ACHN (cell line): ENCODE measurements around the gene TXNDC11.

ENCODE experiments used
- DNase-seq: peaks from one replicate; pipeline ENCODE4 v3.0.0-alpha.2; 2015
- in situ Hi-C: cut with HindIII; loops from 2 replicates; pipeline ENCODE4 v1.10.0; 2017; ENCODE audit warnings: low sequenced_read_pairs, low pct_ligation_motif_present, low pct_unique_long_range_greater_than_20kb

The TXNDC11 gene

DNA sequence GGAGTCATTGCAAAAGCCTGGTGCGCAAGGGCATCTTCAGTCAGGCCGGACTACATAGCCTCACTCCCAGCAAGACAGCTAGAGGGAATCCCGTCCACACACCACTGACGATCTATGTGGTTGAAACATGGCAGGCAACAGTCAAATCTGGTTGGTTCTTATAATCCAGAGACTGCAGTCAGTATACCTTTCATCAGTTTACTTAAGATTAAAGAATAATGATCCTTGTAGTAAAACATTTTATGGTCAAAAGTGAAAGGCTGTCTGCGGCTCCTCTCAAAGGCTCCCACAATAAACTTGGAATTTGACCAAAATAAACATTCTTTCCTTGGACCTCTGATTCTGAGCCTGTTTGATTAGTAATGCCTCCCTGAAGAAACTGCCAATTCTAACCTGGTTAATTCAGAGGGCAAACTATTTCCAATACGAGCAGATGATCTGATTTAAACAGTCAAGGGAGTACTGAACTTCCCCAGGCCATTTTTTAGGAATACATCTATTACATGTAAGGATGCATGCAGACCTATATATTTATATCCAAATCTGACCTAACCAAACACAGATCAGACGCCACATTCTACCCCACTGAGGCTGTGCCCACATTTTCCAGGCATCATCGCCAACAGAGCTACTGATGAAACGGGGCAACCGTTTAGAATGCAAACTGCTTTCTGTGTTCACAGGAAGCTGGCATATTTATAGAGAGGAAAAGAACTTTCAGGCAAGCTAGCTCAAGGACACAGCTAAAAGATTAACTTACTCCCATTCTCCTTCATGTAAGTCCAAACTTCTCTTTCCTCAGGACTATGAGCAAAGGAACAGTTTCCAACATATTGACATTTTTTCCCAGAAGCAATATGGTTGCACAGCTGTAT, 15.3 kb upstream of the TXNDC11 start:
- peak; percentile 94 for DNase-seq
- in situ Hi-C loops: no loop called here

DNA sequence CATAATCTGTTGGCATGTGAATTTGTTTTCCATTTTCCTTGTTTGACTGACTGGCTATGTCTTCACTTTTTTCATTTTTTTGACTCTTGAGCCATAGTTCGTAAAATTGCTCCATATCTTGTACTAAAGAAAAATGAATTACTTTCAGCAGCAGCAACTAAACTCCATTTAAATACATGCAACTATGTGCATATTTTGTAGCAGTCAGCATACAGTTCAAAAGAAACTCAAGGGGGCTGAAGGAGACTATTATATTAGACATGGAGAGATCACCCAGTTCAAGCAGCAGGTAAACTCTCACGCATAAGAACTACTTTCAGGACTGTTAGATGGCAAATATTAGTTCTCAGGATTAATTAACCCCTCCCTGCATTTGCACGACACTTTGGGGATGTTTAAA, 13.6 kb upstream of the TXNDC11 start:
- in situ Hi-C loops: no loop called here
- no peak for DNase-seq

DNA sequence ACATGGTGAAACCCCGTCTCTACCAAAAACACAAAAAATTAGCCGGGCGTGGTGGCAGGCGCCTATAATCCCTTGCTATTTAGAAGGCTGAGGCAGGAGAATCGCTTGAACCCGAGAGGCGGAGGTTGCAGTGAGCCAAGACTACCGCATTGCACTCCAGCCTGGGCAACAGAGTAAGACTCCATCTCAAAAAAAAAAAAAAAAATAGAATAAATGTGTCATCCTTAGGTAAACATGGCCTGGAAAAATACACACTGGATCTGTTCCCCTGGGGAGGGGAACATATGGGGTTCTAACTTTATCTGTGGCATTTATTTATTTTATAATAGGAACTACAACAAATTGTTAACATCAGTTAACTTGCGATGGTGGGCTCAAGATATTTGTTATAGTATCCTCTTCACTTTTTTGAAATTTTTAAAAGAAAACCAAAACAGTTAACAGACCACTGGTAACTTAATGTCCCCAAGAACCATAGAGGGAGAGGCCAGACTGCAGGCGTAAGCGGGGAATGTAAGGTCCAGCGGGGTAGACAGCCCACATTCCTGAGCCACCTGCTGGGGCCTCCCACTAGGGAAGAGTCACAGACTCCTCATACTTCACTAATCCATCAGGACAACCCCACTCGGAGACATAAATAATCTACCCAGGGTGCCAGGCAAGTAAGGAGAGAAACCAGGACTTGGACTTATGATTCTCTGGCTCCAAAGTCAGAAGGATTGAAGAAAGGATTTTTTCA, 12.5 kb upstream of the TXNDC11 start:
- in situ Hi-C loops: no loop called here
- DNase-seq: peak; percentile 39

DNA sequence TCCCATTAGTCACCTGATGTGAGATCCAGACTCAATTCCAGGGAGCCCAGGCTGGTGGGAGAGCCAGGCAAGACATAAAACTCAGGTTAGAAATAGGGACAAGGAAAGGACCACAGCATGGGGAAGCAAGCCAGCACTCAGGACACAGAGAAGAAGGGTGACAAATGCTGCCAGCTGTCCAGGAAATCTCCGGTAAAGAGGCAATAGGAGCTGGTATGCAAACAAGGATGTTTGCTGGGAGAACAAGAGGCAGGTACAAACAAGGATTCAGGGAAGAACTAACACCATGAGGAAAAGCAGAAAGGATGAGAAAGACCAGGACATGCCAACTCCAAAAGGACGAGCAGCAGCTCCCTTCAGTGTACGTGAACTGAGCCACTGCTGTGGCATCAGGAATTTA, 10.2 kb upstream of the TXNDC11 start:
- in situ Hi-C loops: no loop called here
- no peak for DNase-seq

DNA sequence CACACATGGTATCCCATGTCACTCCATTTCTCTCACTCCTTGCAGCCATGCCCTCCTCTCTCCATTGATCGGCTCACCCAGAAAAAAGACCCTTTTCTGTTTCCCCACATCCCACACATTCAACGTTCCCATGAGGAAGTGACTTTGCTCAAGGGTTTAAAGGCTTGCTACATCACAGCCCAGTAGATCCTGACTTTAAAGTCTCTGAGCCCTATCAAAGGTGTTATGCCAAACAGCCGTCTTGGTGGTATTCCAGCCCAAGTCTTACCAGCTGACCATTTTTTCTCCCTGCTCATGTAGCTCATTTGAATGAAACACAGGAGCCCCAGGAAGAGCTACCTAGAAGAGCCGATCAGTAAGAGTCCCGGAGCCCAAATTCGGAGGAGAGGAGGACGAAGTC, 7.4 kb upstream of the TXNDC11 start:
- no peak for DNase-seq

DNA sequence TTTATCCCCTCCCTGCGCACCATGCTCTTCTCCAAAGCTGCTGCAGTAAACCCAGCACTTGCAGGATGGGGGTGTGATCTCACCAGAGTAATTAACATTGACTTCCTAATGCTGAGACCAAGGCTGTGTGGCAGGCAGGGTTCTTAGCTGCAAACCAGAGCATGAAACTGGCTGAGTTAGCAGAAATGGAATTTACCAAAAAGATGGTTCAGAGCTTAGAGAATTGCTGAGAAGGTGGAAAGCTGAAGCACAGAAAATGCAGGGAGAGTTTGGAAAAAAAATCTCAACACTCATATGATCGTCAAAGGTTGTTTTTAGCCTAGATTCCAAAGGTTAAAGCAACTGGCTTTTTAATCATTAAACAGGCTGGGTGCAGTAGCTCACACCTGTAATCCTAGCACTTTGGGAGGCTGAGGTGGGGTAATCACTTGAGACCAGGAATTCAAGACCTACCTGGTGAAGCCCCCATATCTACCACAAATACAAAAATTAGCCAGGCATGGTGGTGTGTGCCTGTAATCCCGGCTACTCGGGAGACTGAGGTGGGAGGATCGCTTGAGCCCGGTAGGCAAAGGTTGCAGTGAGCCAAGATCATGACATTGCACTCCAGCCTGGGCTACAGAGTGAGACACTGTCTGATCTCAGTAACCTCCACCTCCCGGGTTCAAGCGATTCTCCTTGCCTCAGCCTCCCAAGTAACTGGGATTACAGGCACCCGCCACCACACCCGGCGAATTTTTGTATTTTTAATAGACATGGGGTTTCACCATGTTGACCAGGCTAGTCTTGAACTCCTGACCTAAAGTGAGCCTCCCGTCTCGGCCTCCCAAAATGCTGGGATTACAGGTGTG, 6.0 kb upstream of the TXNDC11 start:
- no peak for DNase-seq
- in situ Hi-C loops: no loop called here

More for the DNA sequence above, 7.4 kb upstream of the TXNDC11 start:
- in situ Hi-C loops: no loop called here

DNA sequence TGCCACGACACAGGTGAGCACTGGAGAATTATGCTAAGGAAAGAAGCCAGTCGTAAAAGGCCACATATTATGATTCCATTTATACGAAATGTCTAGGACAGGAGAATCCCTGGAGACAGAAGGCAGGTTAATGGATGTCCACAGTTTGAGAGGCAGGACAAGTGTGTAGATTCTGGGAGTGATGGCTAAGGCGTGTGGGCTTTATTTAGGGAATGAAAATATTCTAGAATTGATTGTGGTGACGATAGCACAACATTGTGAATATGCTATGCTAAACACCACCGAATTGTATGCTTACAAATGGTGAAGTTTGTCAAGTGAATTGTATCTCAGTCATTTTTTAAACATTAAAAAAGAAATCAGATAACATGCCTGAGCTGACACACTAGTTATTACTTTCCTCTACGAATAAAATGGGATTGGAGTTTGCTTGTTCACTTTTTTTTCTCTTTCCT, 5.3 kb upstream of the TXNDC11 start:
- in situ Hi-C loops: no loop called here
- DNase-seq: no peak

DNA sequence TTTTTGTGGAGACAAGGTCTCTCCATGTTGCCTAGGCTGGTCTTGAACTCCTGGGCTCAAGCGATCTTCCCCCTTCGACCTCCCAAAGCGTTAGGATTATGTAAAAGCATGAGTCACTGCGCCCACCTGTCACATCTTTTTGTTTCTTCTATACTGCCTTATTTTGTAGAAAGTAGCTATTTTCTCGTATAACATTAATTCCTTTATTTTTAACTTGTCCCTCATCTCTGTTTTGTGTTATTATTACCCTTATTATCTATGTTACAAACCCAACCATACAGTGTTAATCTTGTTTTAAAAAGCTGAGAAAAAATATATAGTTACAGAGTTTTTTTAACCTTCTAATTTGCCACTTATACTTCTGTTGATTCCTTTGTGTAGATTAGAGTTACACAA, 1.4 kb upstream of the TXNDC11 start:
- in situ Hi-C loops: no loop called here
- no peak for DNase-seq

DNA sequence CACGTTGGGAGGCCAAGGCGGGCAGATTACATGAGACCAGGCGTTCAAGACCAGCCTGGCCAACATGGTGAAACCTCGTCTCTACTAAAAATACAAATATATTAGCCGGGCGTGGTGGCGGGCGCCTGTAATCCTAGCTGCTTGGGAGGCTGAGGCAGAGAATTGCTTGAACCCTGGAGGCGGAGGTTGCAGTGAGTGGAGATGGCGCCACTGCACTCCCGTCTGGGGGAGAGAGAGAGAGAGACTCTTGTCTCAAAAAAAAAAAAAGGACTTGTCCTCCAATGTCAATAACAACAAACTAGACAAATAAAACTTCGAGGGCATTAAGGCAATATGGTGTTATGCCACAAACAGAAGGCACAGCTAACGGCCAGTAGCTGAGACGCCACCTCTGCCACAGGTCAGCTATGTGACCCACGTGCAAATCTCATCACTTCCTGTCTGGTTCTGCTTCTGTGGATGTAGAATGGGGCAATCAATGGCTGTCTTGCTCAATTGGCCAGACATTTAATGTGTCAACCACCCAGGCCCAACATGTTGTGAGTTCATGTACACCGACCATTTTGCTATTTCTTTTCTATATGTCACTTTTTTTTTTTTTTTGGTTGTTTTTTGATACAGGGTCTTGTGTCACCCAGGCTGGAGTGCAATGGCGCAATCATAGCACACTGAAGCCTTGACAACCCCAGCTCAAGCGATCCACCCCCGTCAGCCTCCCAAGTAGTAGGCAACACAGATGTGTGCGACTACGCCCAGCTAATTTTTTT, 834 bp upstream of the TXNDC11 start:
- DNase-seq: peak; percentile 32
- in situ Hi-C loops: no loop called here

DNA sequence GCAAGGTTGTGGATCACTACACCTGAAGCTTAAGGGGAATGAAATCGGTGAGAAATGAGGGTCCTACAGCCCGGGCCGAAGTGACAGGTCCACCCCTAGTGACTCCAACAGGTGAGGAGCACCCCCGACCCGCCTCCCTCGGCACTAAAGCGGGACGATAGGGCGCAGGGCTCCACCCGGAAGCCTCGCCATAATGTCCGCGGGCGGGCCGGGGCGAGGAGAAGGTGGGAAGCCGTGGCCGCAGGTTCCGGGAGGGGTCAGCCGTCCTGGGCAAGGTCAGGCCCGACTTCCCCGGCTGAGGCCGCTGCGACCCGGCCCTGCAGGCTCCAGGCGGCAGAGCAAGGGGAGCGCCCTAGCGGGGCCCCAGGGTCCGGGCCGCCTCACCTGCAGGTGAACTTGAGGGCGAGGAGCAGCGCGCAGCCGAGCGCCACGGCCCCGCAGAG, 543 bp downstream of the TXNDC11 start:
- in situ Hi-C loops: no loop called here
- no peak for DNase-seq

DNA sequence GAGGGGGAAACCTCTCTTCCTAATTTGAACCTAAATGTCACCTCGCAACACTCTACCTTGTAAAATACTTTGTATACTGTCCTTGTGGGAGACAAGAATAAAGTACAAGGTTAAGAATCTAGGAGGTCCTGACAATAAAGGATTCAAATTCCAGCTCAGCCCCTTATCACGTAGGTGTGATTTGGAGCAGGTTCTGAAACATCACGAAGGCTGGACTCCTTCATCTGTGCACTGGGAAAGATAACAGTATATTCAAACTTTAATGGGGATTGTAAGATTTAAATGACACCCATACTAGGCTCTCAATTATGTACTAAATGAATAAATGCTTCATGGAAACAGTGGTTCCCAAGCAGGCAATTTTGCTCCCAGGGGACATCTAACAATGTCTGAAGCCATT, 2.1 kb downstream of the TXNDC11 start:
- in situ Hi-C loops: no loop called here
- no peak for DNase-seq

DNA sequence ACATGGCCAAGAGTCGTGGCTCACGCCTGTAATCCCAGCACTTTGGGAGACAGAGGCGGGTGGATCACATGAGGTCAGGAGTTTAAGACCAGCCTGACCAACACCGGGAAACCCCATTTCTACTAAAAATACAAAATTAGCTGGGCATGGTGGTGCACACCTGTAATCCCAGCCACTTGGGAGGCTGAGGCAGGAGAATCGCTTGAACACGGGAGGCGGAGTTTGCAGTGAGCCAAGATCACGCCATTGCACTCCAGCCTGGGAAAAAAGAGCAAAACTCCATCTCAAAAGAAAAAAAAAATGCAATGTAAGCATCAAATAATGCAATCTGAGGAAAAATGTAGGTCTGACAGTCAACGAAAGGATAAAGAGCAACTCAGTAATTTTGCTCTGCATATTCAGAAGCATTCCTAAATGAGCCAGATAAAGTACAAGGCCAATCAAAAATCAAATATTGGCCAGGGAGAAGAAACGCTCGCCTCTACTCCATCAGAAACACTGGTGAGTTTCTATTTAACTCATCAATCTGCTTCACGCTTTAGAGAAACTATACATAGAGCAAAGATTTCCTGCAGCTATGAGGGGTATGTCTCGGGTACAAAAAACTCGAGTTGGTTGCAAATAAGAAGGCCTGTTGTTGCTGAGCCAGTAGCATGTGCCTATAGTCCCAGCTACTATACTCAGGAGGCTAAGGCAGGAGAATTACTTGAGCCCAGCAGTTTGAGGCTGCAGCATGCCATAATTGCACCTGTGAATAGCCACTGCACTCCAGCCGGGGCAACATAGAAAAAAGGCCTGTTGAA, 3.7 kb downstream of the TXNDC11 start:
- in situ Hi-C loops: no loop called here
- no peak for DNase-seq

DNA sequence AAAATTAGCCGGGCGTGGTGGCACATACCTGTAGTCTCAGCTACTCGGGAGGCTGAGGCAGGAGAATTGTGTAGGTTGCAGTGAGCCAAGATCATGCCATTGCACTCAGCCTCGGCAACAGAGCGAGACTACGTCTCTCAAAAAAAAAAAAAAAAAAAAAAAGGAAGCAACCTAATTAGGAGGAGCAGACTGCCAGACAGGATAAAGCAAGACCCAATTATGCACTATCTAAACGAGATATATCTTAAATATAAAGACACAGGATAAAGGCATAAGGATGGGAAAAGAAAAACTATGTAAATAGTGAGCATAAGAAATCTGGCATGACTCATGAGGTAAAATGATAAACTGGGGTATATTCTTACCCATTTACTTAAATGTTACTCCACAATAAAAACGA, 4.9 kb downstream of the TXNDC11 start:
- in situ Hi-C loops: no loop called here
- DNase-seq: no peak

DNA sequence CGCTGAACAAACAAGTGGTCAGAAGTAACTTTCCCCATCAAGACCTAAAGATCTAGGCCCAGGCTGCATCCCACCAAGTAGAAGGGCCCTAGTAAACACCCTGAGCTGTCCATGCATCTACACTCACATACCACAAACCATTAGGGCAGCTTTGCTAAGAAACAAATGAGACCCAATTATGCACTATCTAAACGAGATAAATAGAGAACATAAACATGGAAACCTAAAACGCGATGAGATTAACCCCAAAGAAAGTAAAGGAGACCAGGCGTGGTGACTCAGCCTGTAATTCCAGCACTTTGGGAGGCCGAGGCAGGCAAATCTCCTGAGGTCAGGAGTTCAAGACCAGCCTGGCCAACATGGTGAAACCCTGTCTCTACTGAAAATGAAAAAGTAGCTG, 5.8 kb downstream of the TXNDC11 start:
- DNase-seq: no peak
- in situ Hi-C loops: no loop called here

DNA sequence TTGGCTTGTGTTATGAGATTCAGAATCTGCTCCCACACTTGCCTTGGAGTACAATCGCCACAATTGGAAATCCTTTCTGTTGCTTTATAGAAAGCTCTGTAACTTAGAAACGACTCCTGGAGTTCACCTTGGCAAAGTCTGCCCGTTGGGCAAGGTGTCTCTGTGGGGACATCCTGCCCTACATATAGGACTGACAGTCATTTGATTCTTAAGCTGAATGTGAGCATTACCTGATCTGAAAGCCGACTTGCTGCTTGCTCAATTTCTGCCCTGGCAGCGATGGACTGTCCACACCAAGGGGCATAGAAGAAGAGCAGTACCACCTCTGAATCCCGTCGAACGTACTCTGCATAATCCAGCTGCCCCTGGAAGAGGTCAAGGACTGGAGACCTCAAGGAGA, 6.9 kb downstream of the TXNDC11 start:
- DNase-seq: no peak
- in situ Hi-C loops: no loop called here

DNA sequence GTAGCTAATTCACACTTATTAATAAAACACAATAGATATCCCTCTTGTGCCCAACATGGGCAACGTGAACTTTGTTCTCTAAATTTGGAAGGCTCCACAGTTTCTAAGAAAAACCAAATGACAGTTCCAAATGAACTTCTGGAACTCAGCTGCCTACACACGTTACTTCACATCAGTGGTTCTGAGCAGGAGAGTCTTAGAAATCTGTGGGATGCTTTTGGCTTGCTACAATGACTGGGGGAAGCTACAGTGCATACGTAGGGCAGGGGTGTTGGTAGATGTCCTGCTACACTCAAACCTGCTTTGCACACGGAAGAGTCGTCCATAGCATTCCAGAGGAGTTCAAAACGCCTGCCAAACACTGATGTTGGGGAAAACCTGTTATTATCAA, 8.0 kb downstream of the TXNDC11 start:
- no peak for DNase-seq
- in situ Hi-C loops: no loop called here

DNA sequence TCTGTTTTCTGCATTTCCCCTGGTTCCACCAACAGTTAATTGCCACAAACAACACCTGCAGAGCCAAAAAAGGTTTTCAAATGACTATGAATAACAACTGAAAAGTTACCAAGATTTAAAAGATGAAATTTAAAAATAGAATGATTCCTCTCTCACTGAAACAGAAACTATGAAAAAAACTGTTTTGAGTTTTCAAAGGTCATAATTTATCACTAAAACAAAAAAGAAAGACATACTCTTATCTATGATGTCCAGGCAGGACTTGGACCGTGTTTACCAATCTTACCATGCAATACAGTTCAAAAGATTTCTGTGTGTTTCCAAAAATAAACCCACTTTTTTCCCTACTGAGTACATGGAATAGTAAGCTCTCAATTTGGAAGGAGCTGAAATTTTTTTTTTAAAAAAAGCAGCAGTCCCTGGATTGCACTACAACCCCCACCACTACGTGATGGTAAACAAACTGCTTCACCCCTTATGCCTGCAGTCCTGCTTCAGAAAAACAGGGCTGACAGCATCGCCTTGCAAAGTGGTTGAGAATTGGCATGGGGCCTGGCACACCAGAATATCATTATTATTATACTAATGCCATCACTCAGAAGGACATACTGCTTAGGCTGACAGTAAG, 8.5 kb downstream of the TXNDC11 start:
- in situ Hi-C loops: no loop called here
- no peak for DNase-seq
